ENCODE results near the gene APLP1. TPM values are rescaled to one million over a fixed set of nuclear protein-coding genes. Genes with fewer than 3 reads are reported as not detected.

Gene APLP1
- total RNA-seq, 1 donor from 2014 or later = 0.21 TPM

DNA sequence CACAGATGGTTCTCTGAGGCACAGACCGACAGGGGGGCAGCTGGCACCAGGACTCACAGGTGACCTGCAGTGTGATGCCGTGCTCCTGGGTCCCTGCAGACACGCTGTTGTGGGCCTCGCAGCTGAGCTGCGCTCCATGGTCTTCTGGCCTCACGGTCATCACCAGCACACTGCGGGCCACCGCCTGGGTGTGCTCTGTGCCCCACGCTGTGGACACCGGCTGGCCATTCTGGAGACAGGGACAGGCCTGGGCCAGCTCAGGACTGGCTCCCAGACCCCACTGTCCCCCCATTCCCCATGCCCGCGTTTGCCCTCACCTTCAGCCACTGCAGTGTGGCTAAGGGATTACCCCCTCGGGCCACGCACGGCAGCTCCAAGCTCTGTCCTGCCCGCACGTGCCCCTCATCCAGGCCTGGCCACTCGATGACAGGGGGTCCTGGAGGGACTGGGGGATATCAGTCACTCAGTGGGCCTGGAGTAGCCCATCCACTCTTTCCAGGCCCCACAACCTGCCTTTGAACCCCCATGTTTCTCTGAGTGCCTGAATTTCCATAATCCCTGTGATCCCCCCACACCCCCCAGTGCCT lies 19.4 kb upstream of the APLP1 start:
- no peak overlapping the region for H3K27ac ChIP-seq
- no peaks in the 10 kb centered on the region for H3K9me3 ChIP-seq
- no peak overlapping the region for H3K4me3 ChIP-seq
- DNase-seq (ENCODE audit: low spot score in 2 of 2) = no peak
- H3K27me3 ChIP-seq = peaks cover 16% of the 10 kb centered on the region
- intact Hi-C loops (cut with DNase I) = no loop called here
- TF ChIP-seq, protein P1, sequence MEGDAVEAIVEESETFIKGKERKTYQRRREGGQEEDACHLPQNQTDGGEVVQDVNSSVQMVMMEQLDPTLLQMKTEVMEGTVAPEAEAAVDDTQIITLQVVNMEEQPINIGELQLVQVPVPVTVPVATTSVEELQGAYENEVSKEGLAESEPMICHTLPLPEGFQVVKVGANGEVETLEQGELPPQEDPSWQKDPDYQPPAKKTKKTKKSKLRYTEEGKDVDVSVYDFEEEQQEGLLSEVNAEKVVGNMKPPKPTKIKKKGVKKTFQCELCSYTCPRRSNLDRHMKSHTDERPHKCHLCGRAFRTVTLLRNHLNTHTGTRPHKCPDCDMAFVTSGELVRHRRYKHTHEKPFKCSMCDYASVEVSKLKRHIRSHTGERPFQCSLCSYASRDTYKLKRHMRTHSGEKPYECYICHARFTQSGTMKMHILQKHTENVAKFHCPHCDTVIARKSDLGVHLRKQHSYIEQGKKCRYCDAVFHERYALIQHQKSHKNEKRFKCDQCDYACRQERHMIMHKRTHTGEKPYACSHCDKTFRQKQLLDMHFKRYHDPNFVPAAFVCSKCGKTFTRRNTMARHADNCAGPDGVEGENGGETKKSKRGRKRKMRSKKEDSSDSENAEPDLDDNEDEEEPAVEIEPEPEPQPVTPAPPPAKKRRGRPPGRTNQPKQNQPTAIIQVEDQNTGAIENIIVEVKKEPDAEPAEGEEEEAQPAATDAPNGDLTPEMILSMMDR (IDR thresholded peaks at IDR 0.05) = no peak
- peaks cover 0 to 4% of the 10 kb centered on the region in 2 donors for H3K4me1 ChIP-seq
- H3K36me3 ChIP-seq = no peaks in the 10 kb centered on the region

DNA sequence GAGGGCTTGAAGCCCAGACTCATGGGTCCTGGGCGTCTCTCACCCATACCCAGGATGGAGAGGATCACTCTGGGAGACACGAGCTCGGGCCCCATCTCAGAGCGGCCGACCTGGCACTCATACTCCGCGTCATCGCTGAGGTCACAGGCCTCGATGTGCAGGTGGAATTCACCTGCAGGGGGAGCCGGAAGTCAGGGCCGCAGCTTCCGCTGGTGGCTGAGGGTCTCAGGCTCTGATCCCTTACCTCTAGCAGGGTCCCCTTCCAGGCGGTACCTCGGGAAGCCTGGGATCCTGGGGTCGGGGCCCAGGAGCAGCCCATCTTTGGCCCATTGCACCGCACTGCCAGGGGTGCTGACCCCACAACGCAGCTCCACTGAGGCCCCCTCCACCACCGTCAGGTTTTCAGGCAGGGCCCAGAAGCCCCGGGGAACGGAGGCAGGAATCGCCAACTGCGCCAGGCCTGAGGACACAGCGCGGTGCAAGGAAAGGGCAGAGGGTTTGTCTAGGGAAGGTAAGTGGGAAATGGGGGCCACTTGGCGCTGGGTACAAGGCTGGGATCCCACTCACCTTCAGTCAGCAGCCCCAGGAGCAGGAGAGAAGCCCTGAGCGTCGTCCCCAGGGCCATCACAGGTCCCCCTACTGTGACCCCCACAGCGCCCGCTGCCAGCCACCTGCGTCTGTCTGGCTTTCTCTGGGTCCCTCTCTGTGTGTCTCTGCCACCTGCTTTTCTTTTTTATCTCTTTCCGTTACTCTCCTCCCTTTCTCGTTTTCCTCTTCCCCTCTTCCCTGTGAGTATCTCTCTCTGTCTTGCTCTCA lies 17.0 kb upstream of the APLP1 start:
- H3K9me3 ChIP-seq = no peaks in the 10 kb centered on the region
- H3K36me3 ChIP-seq = no peaks in the 10 kb centered on the region
- H3K4me1 ChIP-seq = peaks cover 0 to 3% of the 10 kb centered on the region in 2 donors
- H3K4me3 ChIP-seq = no peak overlapping the region
- peaks cover 5% of the 10 kb centered on the region for H3K27me3 ChIP-seq
- DNase-seq (ENCODE audit: low spot score in 2 of 2) = no peak
- TF ChIP-seq, protein P1 (IDR thresholded peaks at IDR 0.05) = no peak
- intact Hi-C loops (cut with DNase I) = no loop called here
- H3K27ac ChIP-seq = no peak overlapping the region

DNA sequence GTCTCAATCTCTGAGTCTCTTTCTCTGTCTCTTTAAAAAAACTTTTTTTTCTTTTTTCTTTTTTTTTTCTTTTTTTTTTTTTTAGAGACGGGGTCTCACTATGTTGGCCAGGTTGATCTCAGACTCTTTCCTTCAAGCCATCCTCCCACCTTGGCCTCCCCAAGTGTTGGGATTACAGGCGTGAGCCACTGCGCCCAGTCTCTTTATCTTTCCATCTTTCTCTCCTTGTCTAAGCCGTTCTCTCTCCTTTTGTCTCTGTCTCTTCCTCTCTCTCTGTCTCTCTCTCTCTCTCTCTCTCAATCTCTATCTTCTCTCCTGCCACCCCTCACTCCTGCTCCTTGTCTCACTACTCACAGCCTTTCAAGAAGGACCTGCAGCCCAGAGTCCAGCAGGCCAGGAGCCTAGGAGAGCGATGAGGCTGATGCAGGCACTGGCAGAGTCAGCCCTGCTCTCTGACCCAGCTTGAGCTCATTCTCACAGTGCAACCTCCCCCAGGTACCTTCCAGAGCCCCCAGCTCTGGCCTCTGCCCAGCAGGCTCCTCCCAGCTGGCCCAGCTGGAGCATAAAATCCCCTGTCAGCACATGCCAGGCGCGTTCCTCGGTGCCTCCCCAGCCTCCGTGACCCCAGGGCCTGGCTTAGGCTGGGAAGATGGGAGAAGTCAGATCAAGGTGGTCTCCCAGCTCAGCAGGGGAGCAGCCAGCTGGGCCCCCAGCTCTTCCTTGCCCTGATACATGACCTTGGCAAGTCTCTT lies 16.2 kb upstream of the APLP1 start, which contains the start of gene NPHS1:
Gene NPHS1, minus strand, starts transcription at position 476 of the 752 bp plus-strand sequence. CDS start 667 bp downstream, outside the sequence.
- Histone ChIP-seq H3K27ac (no peak within 1 kb of the TSS), H3K4me3 (no peak within 1 kb of the TSS), H3K4me1 (peaks cover 0 to 5% of the 10 kb centered on the region in 2 donors), H3K9me3 (no peaks in the 10 kb centered on the region), H3K36me3 (no peaks in the 10 kb centered on the region), H3K27me3 (peaks cover 5% of the 10 kb centered on the region)
- intact Hi-C loops (cut with DNase I) = no loop called here
- TF ChIP-seq, protein P1 (IDR thresholded peaks at IDR 0.05) = no peak
- DNase-seq (ENCODE audit: low spot score in 2 of 2) = no peak

DNA sequence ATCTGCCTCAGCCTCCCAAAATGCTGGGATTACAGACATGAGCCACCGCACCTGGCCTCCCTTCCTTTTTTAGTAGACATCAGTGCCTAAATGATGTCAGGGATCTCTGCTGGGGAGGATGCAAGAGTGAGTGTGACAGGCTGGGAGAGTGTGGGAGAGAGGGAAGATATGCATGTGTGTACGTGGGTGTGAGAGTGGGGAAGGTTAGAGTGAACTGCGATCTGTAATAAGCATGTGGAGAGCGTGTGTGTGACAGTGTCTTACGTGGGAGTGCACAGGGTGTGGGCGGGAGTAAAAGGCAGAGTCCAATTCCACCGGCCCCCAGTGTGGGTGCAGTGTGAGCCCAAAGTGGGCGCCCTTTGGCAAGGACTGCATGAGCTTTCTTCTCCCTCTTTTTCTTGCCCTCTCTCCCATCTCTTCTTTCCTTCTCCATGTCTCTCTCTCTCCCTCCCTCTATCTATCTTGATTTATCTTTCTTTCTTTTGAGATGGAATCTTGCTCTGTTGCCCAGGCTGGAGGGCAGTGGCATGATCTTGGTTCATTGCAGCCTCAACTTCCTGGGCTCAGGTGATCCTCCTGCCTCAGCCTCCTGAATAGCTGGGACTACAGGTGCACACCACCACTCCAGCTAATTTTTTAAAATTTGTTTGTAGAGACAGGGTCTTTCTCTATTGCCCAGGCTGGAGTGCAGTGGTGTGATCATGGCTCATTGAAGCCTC lies 15.2 kb upstream of the APLP1 start:
- intact Hi-C loops (cut with DNase I) = no loop called here
- no peak overlapping the region for H3K27ac ChIP-seq
- peaks cover 0 to 5% of the 10 kb centered on the region in 2 donors for H3K4me1 ChIP-seq
- no peaks in the 10 kb centered on the region for H3K36me3 ChIP-seq
- no peak overlapping the region for H3K4me3 ChIP-seq
- H3K27me3 ChIP-seq = peaks cover 5% of the 10 kb centered on the region
- TF ChIP-seq, protein P1 (IDR thresholded peaks at IDR 0.05) = no peak
- DNase-seq (ENCODE audit: low spot score in 2 of 2) = no peak
- H3K9me3 ChIP-seq = no peaks in the 10 kb centered on the region

DNA sequence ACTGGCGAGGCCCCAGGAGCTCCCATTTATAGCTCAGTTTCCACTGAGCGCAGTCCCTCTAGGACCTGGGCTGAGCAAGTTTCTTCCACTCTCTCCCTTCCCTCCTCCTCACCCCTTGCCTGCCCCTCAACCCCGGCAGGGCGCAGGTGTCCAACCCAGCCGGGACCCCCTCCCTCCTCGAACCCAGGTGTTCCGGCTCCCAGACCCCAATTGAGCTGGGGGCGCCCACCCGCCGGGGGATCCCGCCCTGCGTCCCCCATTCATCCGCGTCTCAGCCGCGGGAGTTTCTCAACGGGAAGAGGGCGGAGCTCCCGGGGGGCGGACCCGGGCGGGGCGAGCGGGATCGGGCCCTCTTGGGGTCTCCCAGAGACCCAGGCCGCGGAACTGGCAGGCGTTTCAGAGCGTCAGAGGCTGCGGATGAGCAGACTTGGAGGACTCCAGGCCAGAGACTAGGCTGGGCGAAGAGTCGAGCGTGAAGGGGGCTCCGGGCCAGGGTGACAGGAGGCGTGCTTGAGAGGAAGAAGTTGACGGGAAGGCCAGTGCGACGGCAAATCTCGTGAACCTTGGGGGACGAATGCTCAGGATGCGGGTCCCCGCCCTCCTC lies 11.7 kb upstream of the APLP1 start, which contains the start of gene KIRREL2:
Gene KIRREL2, plus strand, starts transcription at position 366 of the 604 bp plus-strand sequence. Its CDS starts 209 bp downstream, at position 575.
- Histone ChIP-seq H3K4me1 (peaks cover 0 to 5% of the 10 kb centered on the region in 2 donors), H3K4me3 (peak within 1 kb of the TSS; percentile 51 to 60), H3K27me3 (peaks cover 5% of the 10 kb centered on the region), H3K27ac (no peak within 1 kb of the TSS), H3K9me3 (no peaks in the 10 kb centered on the region), H3K36me3 (no peaks in the 10 kb centered on the region)
- intact Hi-C loops (cut with DNase I) = no loop called here
- TF ChIP-seq, protein P1 (IDR thresholded peaks at IDR 0.05) = no peak
- no peak for DNase-seq (ENCODE audit: low spot score in 2 of 2)
